Activated T-cell treated with anti-CD3 and anti-CD28 coated beads, Interleukin-2, amount 50 U/mL, for 1 hour (primary cell): ENCODE data around the gene SLC6A11.

ENCODE experiments used
- DNase-seq: peaks from one replicate; pipeline ENCODE4 v3.0.0-alpha.2; 2020

SLC6A11 gene

GRCh38 chr3:10816019-10816862 lies at the start of gene SLC6A11:
Gene SLC6A11 (plus strand): TSS chr3:10816228. CDS start chr3:10816266, 38 bp downstream.
- DNase-seq: no peak

- DNase-seq: no peak
These were observed 47.2 kb upstream of the SLC6A11 start for GRCh38 chr3:10768708-10769394.

GRCh38 chr3:10770547-10770946 lies 45.5 kb upstream of the SLC6A11 start:
- no peak for DNase-seq

GRCh38 chr3:10770981-10771380 lies 45.0 kb upstream of the SLC6A11 start:
- DNase-seq: no peak

- no peak for DNase-seq
These were observed 44.4 kb upstream of the SLC6A11 start for GRCh38 chr3:10771486-10772270.

- no peak for DNase-seq
These were observed 43.5 kb upstream of the SLC6A11 start for GRCh38 chr3:10772271-10773161.

GRCh38 chr3:10774129-10774670 lies 41.8 kb upstream of the SLC6A11 start:
- DNase-seq: no peak

GRCh38 chr3:10774825-10775224 lies 41.2 kb upstream of the SLC6A11 start:
- DNase-seq: no peak

GRCh38 chr3:10775259-10775658 lies 40.8 kb upstream of the SLC6A11 start:
- no peak for DNase-seq

- DNase-seq: no peak
These were observed 40.2 kb upstream of the SLC6A11 start for GRCh38 chr3:10775828-10776227.

GRCh38 chr3:10777627-10778026 lies 38.4 kb upstream of the SLC6A11 start:
- no peak for DNase-seq

- DNase-seq: no peak
These were observed 37.3 kb upstream of the SLC6A11 start for GRCh38 chr3:10778492-10779292.

- DNase-seq: no peak
These were observed 36.7 kb upstream of the SLC6A11 start for GRCh38 chr3:10779293-10779805.

GRCh38 chr3:10780243-10780642 lies 35.8 kb upstream of the SLC6A11 start:
- no peak for DNase-seq

GRCh38 chr3:10780922-10781321 lies 35.1 kb upstream of the SLC6A11 start:
- DNase-seq: no peak

GRCh38 chr3:10781981-10782380 lies 34.0 kb upstream of the SLC6A11 start:
- DNase-seq: no peak

GRCh38 chr3:10783360-10784351 lies 32.4 kb upstream of the SLC6A11 start:
- DNase-seq: no peak

GRCh38 chr3:10786640-10787039 lies 29.4 kb upstream of the SLC6A11 start:
- no peak for DNase-seq

GRCh38 chr3:10788451-10788850 lies 27.6 kb upstream of the SLC6A11 start:
- no peak for DNase-seq

- DNase-seq: no peak
These were observed 25.3 kb upstream of the SLC6A11 start for GRCh38 chr3:10790713-10791112.
